Fibroblast of the aortic adventitia (primary cell): Measurements from ENCODE around the gene FLAD1. TPM values are rescaled to one million over a fixed set of nuclear protein-coding genes. Genes with fewer than 3 reads are reported as not detected.

ENCODE experiments used
- DNase-seq: peaks from one replicate; pipeline ENCODE4 v3.0.0-alpha.2; 2010; ENCODE audit warnings: low read depth
- H3K4me3 ChIP-seq: 2 replicates; pipeline ENCODE4 v1.5.1; 2011; ENCODE audit warnings: low read depth, mild to moderate bottlenecking, control low read depth, low read length, moderate library complexity
- total RNA-seq: library from RNA; depleted of rRNA; stranded (reverse); fragments of >200 nt; gene quantifications from 2 replicates; pipeline ENCODE4 v1.2.3, GENCODE V29; 2012; ENCODE audit warnings: low replicate concordance
- TF ChIP-seq, protein P1 (sequence below): IDR thresholded peaks from 2 replicates; pipeline ENCODE4 v1.5.1; 2011; ENCODE audit warnings: mild to moderate bottlenecking, low read length, control low read depth, inconsistent platforms; ENCODE audit not compliant: insufficient read depth

Gene FLAD1
- total RNA-seq, 1 donor = 17.7 TPM

DNA sequence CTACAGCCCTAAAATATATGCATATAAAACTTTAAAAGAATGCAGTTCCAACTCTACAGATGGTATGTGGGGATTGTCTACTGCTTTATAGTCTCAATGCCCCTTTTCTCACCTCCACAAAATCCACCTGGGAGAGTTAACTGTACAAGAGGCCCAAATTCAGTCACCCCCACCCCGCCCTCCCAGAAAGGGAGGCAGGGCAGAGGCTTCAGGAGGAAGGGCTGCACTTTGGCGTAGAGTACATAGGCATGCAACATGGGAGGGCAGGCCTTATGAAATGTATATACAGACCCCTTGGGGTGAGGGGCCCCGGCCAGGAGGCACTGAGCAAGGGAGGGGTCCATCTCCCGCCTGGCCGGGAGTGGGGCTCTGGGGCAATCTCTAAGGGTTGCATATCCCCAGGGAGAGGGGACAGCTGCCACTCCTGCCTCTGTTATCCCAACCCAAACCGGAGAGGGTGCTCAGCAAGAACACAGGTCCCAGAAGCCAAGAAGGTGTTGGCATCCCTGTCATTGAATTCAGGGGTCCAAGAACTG is 20.3 kb upstream of the FLAD1 start:
- TF ChIP-seq, protein P1, sequence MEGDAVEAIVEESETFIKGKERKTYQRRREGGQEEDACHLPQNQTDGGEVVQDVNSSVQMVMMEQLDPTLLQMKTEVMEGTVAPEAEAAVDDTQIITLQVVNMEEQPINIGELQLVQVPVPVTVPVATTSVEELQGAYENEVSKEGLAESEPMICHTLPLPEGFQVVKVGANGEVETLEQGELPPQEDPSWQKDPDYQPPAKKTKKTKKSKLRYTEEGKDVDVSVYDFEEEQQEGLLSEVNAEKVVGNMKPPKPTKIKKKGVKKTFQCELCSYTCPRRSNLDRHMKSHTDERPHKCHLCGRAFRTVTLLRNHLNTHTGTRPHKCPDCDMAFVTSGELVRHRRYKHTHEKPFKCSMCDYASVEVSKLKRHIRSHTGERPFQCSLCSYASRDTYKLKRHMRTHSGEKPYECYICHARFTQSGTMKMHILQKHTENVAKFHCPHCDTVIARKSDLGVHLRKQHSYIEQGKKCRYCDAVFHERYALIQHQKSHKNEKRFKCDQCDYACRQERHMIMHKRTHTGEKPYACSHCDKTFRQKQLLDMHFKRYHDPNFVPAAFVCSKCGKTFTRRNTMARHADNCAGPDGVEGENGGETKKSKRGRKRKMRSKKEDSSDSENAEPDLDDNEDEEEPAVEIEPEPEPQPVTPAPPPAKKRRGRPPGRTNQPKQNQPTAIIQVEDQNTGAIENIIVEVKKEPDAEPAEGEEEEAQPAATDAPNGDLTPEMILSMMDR = no peak
- no peak for DNase-seq
- no peak overlapping the region for H3K4me3 ChIP-seq

GRCh38 chr1:154963643-154964042 is 19.5 kb upstream of the FLAD1 start:
- TF ChIP-seq, protein P1 = no peak
- DNase-seq = no peak
- H3K4me3 ChIP-seq = no peak overlapping the region

DNA sequence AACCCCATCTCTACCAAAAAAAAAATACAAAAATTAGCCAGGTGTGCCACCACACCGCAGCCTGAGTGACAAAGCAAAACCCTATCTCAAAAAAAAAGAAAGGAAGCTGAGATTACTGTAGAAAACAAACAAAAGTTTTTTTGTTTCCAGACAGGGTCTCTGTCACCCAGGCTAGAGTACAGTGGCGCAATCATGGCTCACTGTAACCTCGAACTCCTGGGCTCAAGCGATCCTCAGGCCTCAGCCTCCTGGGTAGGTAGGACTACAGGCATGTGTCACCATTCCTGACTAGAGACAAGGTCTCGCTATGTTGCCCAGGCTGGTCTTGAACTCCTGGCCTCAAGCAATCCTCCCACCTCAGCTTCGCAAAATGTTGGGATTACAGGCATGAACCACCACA is 18.8 kb upstream of the FLAD1 start:
- no peak for DNase-seq
- TF ChIP-seq, protein P1 = no peak
- H3K4me3 ChIP-seq = no peak overlapping the region

- DNase-seq = no peak
- TF ChIP-seq, protein P1 = no peak
These were observed 17.0 kb upstream of the FLAD1 start for GRCh38 chr1:154966111-154966510.

DNA sequence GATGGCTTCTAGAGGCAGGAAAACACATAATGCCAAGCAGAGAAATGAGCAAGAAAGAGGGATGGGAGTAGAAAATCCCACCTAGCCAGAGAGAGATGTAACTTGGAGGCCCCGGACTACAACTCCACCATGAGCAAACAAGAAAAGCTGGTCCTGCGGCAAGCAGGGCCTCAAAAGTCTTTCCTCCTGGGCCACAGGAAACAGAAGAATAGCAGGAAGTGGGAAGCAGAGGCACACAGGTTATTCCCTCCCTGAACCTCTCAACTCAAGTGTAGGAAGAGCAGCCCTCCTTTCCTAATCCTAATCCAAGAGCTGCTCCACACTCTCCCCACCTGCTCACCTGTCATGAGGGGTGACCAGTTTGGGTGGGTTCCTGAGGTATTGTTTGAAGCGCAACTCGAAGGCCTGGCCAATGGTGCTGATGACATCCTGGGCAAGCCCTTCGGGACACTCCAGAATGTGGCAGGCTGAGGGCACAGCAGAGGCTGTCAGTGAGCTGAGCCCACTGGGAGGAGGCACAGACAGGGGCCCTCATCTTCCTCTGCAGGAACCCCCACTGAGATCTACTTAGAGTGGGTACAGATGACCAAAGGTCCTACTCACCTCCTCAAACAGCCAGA is 15.7 kb upstream of the FLAD1 start:
- peak overlapping the region; percentile 17 for H3K4me3 ChIP-seq
- TF ChIP-seq, protein P1 = no peak
- no peak for DNase-seq

More at GRCh38 chr1:154966111-154966510, 17.0 kb upstream of the FLAD1 start:
- no peak overlapping the region for H3K4me3 ChIP-seq

DNA sequence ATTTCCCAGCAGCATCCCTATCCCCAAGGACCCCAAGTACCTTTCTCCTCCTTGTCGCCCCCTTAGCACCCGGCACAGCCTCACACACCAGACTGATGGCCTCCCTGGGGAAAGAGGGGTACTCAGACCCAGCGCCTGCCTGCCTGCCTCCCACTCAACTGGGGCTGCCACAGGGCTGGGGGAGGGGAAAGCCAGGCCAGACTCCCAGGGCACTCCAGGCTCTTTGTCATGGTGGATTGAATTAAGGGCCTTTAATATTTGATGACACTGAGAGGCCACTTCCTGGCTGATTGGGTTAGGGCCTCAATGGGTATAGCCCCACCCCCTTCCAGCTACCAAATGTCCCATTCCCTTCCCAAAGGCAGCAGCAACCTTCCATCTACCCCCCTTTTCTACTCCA is 14.4 kb upstream of the FLAD1 start:
- no peak for DNase-seq
- TF ChIP-seq, protein P1 = no peak
- H3K4me3 ChIP-seq = peak overlapping the region; percentile 80

DNA sequence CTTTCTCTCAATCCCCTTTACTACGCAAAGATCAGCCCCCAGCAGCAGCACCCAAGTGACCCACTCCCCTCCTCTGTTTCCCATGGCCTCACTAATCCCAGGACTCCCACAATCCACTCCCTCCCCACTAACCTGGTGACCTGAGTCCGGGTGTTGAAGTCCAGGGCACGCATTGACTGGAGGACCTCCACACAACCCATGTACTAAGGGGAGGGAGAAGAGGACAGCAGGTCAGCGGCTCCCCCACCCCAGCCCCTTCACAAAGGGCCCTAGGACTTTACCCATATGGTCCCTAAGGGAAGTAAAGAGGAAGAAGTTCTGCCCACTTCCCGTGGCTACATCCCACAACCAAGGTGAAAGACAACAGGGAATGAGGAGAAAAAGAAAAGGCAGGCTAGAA is 13.9 kb upstream of the FLAD1 start:
- peak overlapping the region; percentile 80 for H3K4me3 ChIP-seq
- DNase-seq = no peak
- TF ChIP-seq, protein P1 = no peak
